ENCODE measurements around the gene OR2H1.

OR2H1 gene

GRCh38 chr6:29451471-29452193 is 5.3 kb upstream of the OR2H1 start:
- no peak for DNase-seq
- Histone ChIP-seq H3K9ac (ENCODE audit: low read depth, low read length) (no peak overlapping the region), H3K4me1 (ENCODE audit: insufficient read depth, low read length) (no peaks in the 10 kb centered on the region), H4K20me1 (ENCODE audit: insufficient read depth, low read length) (no peaks in the 10 kb centered on the region), H3K4me2 (ENCODE audit: insufficient read depth, low read length) (no peak overlapping the region), H2AFZ (ENCODE audit: low read depth, low read length) (no peak overlapping the region), H3K4me3 (ENCODE audit: low read depth in 1 of 2, low read length in 2 of 2) (no peak overlapping the region), H3K79me2 (ENCODE audit: insufficient read depth, low read length) (no peaks in the 10 kb centered on the region), H3K27me3 (ENCODE audit: insufficient read depth, low read length, poor library complexity) (peaks cover 2% of the 10 kb centered on the region), H3K27ac (ENCODE audit: low read length) (no peak overlapping the region), H3K36me3 (ENCODE audit: insufficient read depth, low read length) (no peaks in the 10 kb centered on the region), H3K9me3 (ENCODE audit: insufficient read depth, low read length, severe bottlenecking) (no peaks in the 10 kb centered on the region)
- ATAC-seq (ENCODE audit: insufficient read depth, low read depth): no peak
- TF ChIP-seq EZH2 (IDR thresholded peaks at IDR 0.05; ENCODE audit: borderline replicate concordance, low read depth, low read length, severe bottlenecking) (no peak), CTCF (IDR thresholded peaks at IDR 0.05; ENCODE audit: borderline replicate concordance, extremely low read depth, low read length, poor library complexity, severe bottlenecking) (no peak)

- no peak overlapping the region for H3K27ac ChIP-seq (ENCODE audit: low read length)
- no peaks in the 10 kb centered on the region for H4K20me1 ChIP-seq (ENCODE audit: insufficient read depth, low read length)
- no peak overlapping the region for H2AFZ ChIP-seq (ENCODE audit: low read depth, low read length)
- TF ChIP-seq EZH2 (IDR thresholded peaks at IDR 0.05; ENCODE audit: borderline replicate concordance, low read depth, low read length, severe bottlenecking): no peak
- TF ChIP-seq CTCF (IDR thresholded peaks at IDR 0.05; ENCODE audit: borderline replicate concordance, extremely low read depth, low read length, poor library complexity, severe bottlenecking): no peak
- no peak overlapping the region for H3K4me2 ChIP-seq (ENCODE audit: insufficient read depth, low read length)
- no peaks in the 10 kb centered on the region for H3K79me2 ChIP-seq (ENCODE audit: insufficient read depth, low read length)
- H3K27me3 ChIP-seq (ENCODE audit: insufficient read depth, low read length, poor library complexity): no peaks in the 10 kb centered on the region
- DNase-seq (no peak), ATAC-seq (ENCODE audit: insufficient read depth, low read depth) (no peak)
- no peaks in the 10 kb centered on the region for H3K36me3 ChIP-seq (ENCODE audit: insufficient read depth, low read length)
- H3K4me3 ChIP-seq (ENCODE audit: low read depth in 1 of 2, low read length in 2 of 2): no peak overlapping the region
- H3K9ac ChIP-seq (ENCODE audit: low read depth, low read length): no peak overlapping the region
- H3K4me1 ChIP-seq (ENCODE audit: insufficient read depth, low read length): no peaks in the 10 kb centered on the region
- H3K9me3 ChIP-seq (ENCODE audit: insufficient read depth, low read length, severe bottlenecking): no peaks in the 10 kb centered on the region
Observed at GRCh38 chr6:29461021-29461814, 4.3 kb downstream of the OR2H1 start.

- H3K9ac ChIP-seq (ENCODE audit: low read depth, low read length): no peak overlapping the region
- H3K36me3 ChIP-seq (ENCODE audit: insufficient read depth, low read length): no peaks in the 10 kb centered on the region
- H3K27me3 ChIP-seq (ENCODE audit: insufficient read depth, low read length, poor library complexity): no peaks in the 10 kb centered on the region
- H3K79me2 ChIP-seq (ENCODE audit: insufficient read depth, low read length): no peaks in the 10 kb centered on the region
- H4K20me1 ChIP-seq (ENCODE audit: insufficient read depth, low read length): no peaks in the 10 kb centered on the region
- H2AFZ ChIP-seq (ENCODE audit: low read depth, low read length): no peak overlapping the region
- TF ChIP-seq CTCF (IDR thresholded peaks at IDR 0.05; ENCODE audit: borderline replicate concordance, extremely low read depth, low read length, poor library complexity, severe bottlenecking): no peak
- no peaks in the 10 kb centered on the region for H3K4me1 ChIP-seq (ENCODE audit: insufficient read depth, low read length)
- H3K4me2 ChIP-seq (ENCODE audit: insufficient read depth, low read length): no peak overlapping the region
- ATAC-seq (ENCODE audit: insufficient read depth, low read depth): no peak
- no peak for DNase-seq
- no peak overlapping the region for H3K4me3 ChIP-seq (ENCODE audit: low read depth in 1 of 2, low read length in 2 of 2)
- H3K9me3 ChIP-seq (ENCODE audit: insufficient read depth, low read length, severe bottlenecking): no peaks in the 10 kb centered on the region
- H3K27ac ChIP-seq (ENCODE audit: low read length): no peak overlapping the region
Observed at GRCh38 chr6:29462022-29462421, 5.1 kb downstream of the OR2H1 start.
